Measurements from ENCODE around the gene CPNE4.

Gene CPNE4

DNA sequence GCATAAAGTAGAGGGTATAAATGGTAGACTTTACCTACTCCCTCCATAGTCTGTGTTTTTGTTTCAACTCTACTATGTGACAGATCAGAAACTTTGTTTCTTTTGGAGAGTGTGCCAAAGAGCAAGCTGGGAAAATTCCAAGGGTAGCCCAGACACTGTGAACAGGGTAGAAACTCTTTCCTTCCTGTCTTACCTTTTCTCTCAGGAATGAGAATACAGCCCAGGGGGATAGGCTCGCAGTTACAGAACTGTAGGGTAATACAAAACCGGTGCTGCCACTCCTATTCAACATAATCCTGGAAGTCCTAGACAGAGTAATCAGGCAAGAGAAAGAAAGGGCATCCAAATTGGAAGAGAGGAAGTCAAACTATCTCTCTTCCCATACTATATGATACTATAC, 256.3 kb downstream of the CPNE4 start:
- no peak for DNase-seq (ENCODE audit: low read depth in 2 of 2)
- no peak overlapping the region for H3K4me3 ChIP-seq (replicated peaks in 1 of 2; ENCODE audit: low read depth in 2 of 2, low read length in 2 of 2)
- no peak for TF ChIP-seq CTCF (IDR thresholded peaks at IDR 0.05; ENCODE audit: low read depth, low read length)

- no peak for TF ChIP-seq CTCF (IDR thresholded peaks at IDR 0.05; ENCODE audit: low read depth, low read length)
- H3K4me3 ChIP-seq (replicated peaks in 1 of 2; ENCODE audit: low read depth in 2 of 2, low read length in 2 of 2) = no peak overlapping the region
- DNase-seq (ENCODE audit: low read depth in 2 of 2) = no peak
These were observed 259.2 kb downstream of the CPNE4 start for GRCh38 chr3:131775650-131776049.

DNA sequence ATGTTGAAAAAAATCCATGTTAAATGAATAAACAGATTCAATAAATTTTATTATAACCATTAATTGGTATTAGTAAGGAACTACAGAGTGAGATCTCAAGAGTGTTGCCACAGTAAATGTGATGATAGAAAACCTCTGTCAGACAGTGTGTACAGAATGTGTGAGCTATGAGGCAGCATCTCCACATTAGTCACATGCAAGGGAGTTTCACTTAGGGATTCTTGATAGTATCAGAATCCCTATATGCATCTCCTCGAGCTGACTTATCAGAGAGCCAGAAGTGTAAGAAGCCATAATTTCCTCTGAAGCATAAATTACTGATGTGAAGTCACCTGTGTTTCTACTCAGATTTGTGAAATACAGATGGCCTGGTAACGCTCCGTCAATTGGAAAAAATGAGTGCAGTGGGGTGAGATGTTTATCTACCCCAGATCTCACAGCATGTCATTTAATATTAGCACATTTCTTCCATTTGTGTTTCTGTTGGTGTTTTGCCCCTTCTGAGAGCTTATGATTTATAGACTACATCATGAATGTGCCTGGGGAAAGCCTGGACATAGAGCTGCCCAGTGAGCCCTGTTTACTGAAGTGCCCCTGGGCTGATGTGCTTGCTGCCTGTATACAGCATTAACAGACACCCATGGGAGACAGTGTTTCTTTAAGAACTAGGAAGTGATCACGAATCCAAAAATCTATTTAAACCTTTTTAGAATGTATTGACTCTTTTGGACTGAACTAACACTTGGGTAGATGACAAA, 262.4 kb downstream of the CPNE4 start:
- H3K4me3 ChIP-seq (replicated peaks in 1 of 2; ENCODE audit: low read depth in 2 of 2, low read length in 2 of 2) = no peak overlapping the region
- TF ChIP-seq CTCF (IDR thresholded peaks at IDR 0.05; ENCODE audit: low read depth, low read length) = no peak
- no peak for DNase-seq (ENCODE audit: low read depth in 2 of 2)

- no peak for DNase-seq (ENCODE audit: low read depth in 2 of 2)
- TF ChIP-seq CTCF (IDR thresholded peaks at IDR 0.05; ENCODE audit: low read depth, low read length) = no peak
- H3K4me3 ChIP-seq (replicated peaks in 1 of 2; ENCODE audit: low read depth in 2 of 2, low read length in 2 of 2) = no peak overlapping the region
These were observed 271.7 kb downstream of the CPNE4 start for GRCh38 chr3:131762981-131763564.

DNA sequence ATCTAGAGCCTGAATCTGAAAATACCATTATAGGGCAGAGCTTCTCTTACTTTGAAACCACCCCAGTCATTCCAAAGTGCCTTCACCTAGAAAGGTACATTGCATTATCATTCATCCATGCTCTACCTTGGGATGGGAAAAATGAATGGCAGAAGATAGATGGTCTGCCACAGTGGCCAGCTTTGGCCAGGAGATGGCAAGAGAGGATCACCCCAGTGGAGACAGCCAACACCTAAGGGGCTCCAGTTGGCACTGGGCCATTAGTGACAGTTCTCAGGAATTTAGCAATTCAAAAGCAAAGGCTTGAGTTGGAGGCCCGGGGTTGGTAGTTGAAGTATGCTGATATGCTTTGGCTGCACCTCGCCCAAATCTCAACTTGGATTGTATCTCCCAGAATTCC, 278.4 kb downstream of the CPNE4 start:
- no peak for DNase-seq (ENCODE audit: low read depth in 2 of 2)

DNA sequence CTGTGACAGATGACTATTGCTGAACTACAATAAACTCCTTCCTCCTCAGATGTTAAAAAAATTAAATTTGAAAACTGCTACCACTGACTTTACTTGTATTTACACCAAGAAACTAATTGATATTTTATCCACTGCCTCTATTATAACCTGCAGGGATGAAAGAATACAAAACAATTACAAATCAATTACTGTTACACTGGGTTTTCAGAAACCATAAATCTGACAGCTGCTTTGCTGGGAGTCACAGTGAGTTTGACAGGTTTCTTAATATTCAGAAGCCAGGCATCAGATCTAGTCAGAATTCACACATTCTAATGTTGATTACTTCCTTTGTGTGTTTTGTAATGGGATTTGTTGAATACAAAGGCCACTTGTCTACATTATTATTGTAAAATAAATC, 279.4 kb downstream of the CPNE4 start:
- H3K4me3 ChIP-seq (replicated peaks in 1 of 2; ENCODE audit: low read depth in 2 of 2, low read length in 2 of 2) = no peak overlapping the region
- DNase-seq (ENCODE audit: low read depth in 2 of 2) = no peak
- TF ChIP-seq CTCF (IDR thresholded peaks at IDR 0.05; ENCODE audit: low read depth, low read length) = no peak

More for the DNA sequence above, 278.4 kb downstream of the CPNE4 start:
- TF ChIP-seq CTCF (IDR thresholded peaks at IDR 0.05; ENCODE audit: low read depth, low read length) = no peak
- no peak overlapping the region for H3K4me3 ChIP-seq (replicated peaks in 1 of 2; ENCODE audit: low read depth in 2 of 2, low read length in 2 of 2)
